ENCODE results near the gene FAM9C. TPM values are rescaled to one million over a fixed set of nuclear protein-coding genes. Genes with fewer than 3 reads are reported as not detected.

FAM9C gene
- total RNA-seq, 1 donor from 2014 or later = not detected

DNA sequence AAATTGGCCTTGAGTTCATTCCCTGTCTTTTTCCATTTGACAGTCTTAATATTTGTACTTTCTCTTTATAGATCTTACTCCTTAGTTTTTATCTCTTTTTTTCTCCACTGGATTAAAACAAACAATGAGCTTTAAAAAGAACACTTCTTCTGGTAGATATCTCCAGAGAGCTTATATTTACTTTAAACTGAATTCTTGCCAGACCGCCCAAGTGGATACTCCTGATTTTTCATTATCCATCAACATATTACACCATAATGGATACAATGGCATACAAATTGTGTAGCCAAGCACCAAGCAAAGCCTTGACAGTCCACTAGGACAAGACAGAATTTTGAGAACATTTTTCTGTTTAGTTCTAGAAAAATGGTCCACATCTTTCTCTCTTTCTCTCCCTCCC, 50.6 kb downstream of the FAM9C start:
- TF ChIP-seq CTCF (IDR thresholded peaks at IDR 0.05; ENCODE audit: partially characterized antibody, unreplicated experiment) = no peak
- Mint-ChIP-seq H3K9me3 (ENCODE audit: unreplicated experiment) (no peaks in the 10 kb centered on the region), H3K27ac (ENCODE audit: unreplicated experiment) (no peak overlapping the region), H3K4me3 (ENCODE audit: unreplicated experiment) (no peak overlapping the region), H3K4me1 (ENCODE audit: low read depth, unreplicated experiment) (peaks cover 2% of the 10 kb centered on the region), H3K36me3 (ENCODE audit: unreplicated experiment) (no peaks in the 10 kb centered on the region), H3K27me3 (ENCODE audit: unreplicated experiment) (peaks cover 3% of the 10 kb centered on the region)
- no peak for DNase-seq

- H3K27me3 Mint-ChIP-seq (ENCODE audit: unreplicated experiment) = peaks cover 3% of the 10 kb centered on the region
- H3K27ac Mint-ChIP-seq (ENCODE audit: unreplicated experiment) = no peak overlapping the region
- no peak for TF ChIP-seq CTCF (IDR thresholded peaks at IDR 0.05; ENCODE audit: partially characterized antibody, unreplicated experiment)
- DNase-seq = no peak
- no peak overlapping the region for H3K4me3 Mint-ChIP-seq (ENCODE audit: unreplicated experiment)
- H3K4me1 Mint-ChIP-seq (ENCODE audit: low read depth, unreplicated experiment) = no peaks in the 10 kb centered on the region
- H3K9me3 Mint-ChIP-seq (ENCODE audit: unreplicated experiment) = no peaks in the 10 kb centered on the region
- H3K36me3 Mint-ChIP-seq (ENCODE audit: unreplicated experiment) = no peaks in the 10 kb centered on the region
Observed at GRCh38 chrX:12992544-12993118, 51.8 kb downstream of the FAM9C start.

DNA sequence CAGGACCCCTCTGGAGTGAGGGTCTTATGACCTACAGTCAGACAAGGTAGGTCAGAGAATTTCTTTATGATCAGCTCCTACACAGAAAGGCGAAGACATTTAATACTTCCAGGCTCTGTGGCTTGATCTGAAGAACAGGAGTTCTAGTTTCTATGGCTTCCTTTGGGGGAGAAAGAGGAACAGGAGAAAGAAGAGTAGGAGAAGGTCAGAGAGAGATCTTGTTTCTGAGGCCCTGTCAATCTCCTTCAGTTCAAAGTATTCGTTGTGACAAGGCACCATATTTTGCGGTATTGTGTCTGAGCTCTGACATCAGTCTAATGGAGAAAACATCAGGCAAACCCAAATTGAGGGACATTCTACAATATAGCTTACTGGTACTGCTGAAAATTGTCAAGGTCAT, 52.8 kb downstream of the FAM9C start:
- peaks cover 4% of the 10 kb centered on the region for H3K9me3 Mint-ChIP-seq (ENCODE audit: unreplicated experiment)
- H3K27me3 Mint-ChIP-seq (ENCODE audit: unreplicated experiment) = peaks cover 1% of the 10 kb centered on the region
- no peak for DNase-seq
- no peak overlapping the region for H3K4me3 Mint-ChIP-seq (ENCODE audit: unreplicated experiment)
- no peak for TF ChIP-seq CTCF (IDR thresholded peaks at IDR 0.05; ENCODE audit: partially characterized antibody, unreplicated experiment)
- H3K4me1 Mint-ChIP-seq (ENCODE audit: low read depth, unreplicated experiment) = no peaks in the 10 kb centered on the region
- H3K27ac Mint-ChIP-seq (ENCODE audit: unreplicated experiment) = no peak overlapping the region
- peaks cover 3% of the 10 kb centered on the region for H3K36me3 Mint-ChIP-seq (ENCODE audit: unreplicated experiment)

- DNase-seq = no peak
- Mint-ChIP-seq H3K36me3 (ENCODE audit: unreplicated experiment) (peaks cover 9% of the 10 kb centered on the region), H3K27me3 (ENCODE audit: unreplicated experiment) (peaks cover 1% of the 10 kb centered on the region), H3K27ac (ENCODE audit: unreplicated experiment) (no peak overlapping the region), H3K4me1 (ENCODE audit: low read depth, unreplicated experiment) (peaks cover 4% of the 10 kb centered on the region), H3K9me3 (ENCODE audit: unreplicated experiment) (peaks cover 6% of the 10 kb centered on the region), H3K4me3 (ENCODE audit: unreplicated experiment) (no peak overlapping the region)
- no peak for TF ChIP-seq CTCF (IDR thresholded peaks at IDR 0.05; ENCODE audit: partially characterized antibody, unreplicated experiment)
Observed at GRCh38 chrX:12989461-12989860, 55.0 kb downstream of the FAM9C start.

- TF ChIP-seq CTCF (IDR thresholded peaks at IDR 0.05; ENCODE audit: partially characterized antibody, unreplicated experiment) = no peak
- DNase-seq = no peak
- H3K4me1 Mint-ChIP-seq (ENCODE audit: low read depth, unreplicated experiment) = peaks cover 4% of the 10 kb centered on the region
- H3K36me3 Mint-ChIP-seq (ENCODE audit: unreplicated experiment) = peaks cover 9% of the 10 kb centered on the region
- H3K27me3 Mint-ChIP-seq (ENCODE audit: unreplicated experiment) = peaks cover 1% of the 10 kb centered on the region
- H3K9me3 Mint-ChIP-seq (ENCODE audit: unreplicated experiment) = peaks cover 6% of the 10 kb centered on the region
- H3K4me3 Mint-ChIP-seq (ENCODE audit: unreplicated experiment) = no peak overlapping the region
- H3K27ac Mint-ChIP-seq (ENCODE audit: unreplicated experiment) = no peak overlapping the region
Observed at GRCh38 chrX:12988797-12989196, 55.6 kb downstream of the FAM9C start.
